Activated CD4-positive, alpha-beta T cell treated with anti-CD3 and anti-CD28 coated beads, Interleukin-2, amount 10 ng/mL, durations not matched to agents 7 days and 5 days (primary cell): Measurements from ENCODE around the gene RNU1-3. TPM values are rescaled to one million over a fixed set of nuclear protein-coding genes. Genes with fewer than 3 reads are reported as not detected.
"Not testable (repeated sequence)": the region's sequence is repeated elsewhere in the genome, so short reads cannot be mapped to it uniquely, and the experiment has no call there.

Source experiments
- CTCF ChIA-PET: fragments of 350-600 bp; sonication (Branson Sonifier 250); formaldehyde crosslinking; loops from one replicate; lab custom pipeline; 2021; ENCODE audit warnings: antibody characterized with exemption; lab: Charles Lee
- POLR2A ChIA-PET: fragments of 350-600 bp; sonication (Branson Sonifier 250); formaldehyde crosslinking; loops from one replicate; lab custom pipeline; 2021; ENCODE audit warnings: antibody characterized with exemption; lab: Charles Lee
- DNase-seq: peaks from one replicate; pipeline ENCODE4 v3.0.0-alpha.2; 2020
- H3K27ac Mint-ChIP-seq: one replicate; pipeline ENCODE4 v1.8.0; 2021; ENCODE audit warnings: mild to moderate bottlenecking, moderate library complexity, mixed read lengths
- H3K27me3 Mint-ChIP-seq: one replicate; pipeline ENCODE4 v1.8.0; 2021; ENCODE audit warnings: mixed read lengths
- H3K36me3 Mint-ChIP-seq: one replicate; pipeline ENCODE4 v1.8.0; 2021; ENCODE audit warnings: low read depth, mixed read lengths
- H3K4me1 Mint-ChIP-seq: one replicate; pipeline ENCODE4 v1.8.0; 2021; ENCODE audit warnings: mixed read lengths
- H3K4me3 Mint-ChIP-seq: one replicate; pipeline ENCODE4 v1.8.0; 2021; ENCODE audit warnings: mild to moderate bottlenecking, moderate library complexity, mixed read lengths
- H3K9me3 Mint-ChIP-seq: one replicate; pipeline ENCODE4 v1.8.0; 2021; ENCODE audit warnings: mixed read lengths
- total RNA-seq, 2 experiments: library from RNA; stranded (reverse); gene quantifications; one replicate each; pipeline ENCODE4 v1.2.3, GENCODE V29; 2021

RNU1-3 gene
- total RNA-seq = 1,000 to 10,000 TPM; 2,316 to 2,477 TPM

- H3K27me3 Mint-ChIP-seq, CTCF ChIA-PET, POLR2A ChIA-PET, H3K27ac Mint-ChIP-seq, H3K36me3 Mint-ChIP-seq, H3K4me1 Mint-ChIP-seq, H3K4me3 Mint-ChIP-seq, DNase-seq, H3K9me3 Mint-ChIP-seq: not testable (repeated sequence)
These were observed at the start of gene RNU1-3 for GRCh38 chr1:16666502-16667413. Gene RNU1-3, minus strand, starts transcription at chr1:16666948.

GRCh38 chr1:16713480-16713879, 46.7 kb upstream of the RNU1-3 start:
- H3K4me1 Mint-ChIP-seq, H3K36me3 Mint-ChIP-seq, H3K9me3 Mint-ChIP-seq, DNase-seq, POLR2A ChIA-PET, H3K27ac Mint-ChIP-seq, H3K4me3 Mint-ChIP-seq: not testable (repeated sequence)
- H3K27me3 Mint-ChIP-seq = peaks cover 13% of the 10 kb centered on the region
- CTCF ChIA-PET = interaction anchor here (1.7 kb wide), 1 partner anchor 26 kb away, joined by 3 read pairs; no protein-coding TSS in a partner anchor

GRCh38 chr1:16712984-16713383, 46.2 kb upstream of the RNU1-3 start:
- H3K4me1 Mint-ChIP-seq, H3K4me3 Mint-ChIP-seq, H3K36me3 Mint-ChIP-seq, H3K27ac Mint-ChIP-seq, DNase-seq, POLR2A ChIA-PET, H3K9me3 Mint-ChIP-seq: not testable (repeated sequence)
- peaks cover 13% of the 10 kb centered on the region for H3K27me3 Mint-ChIP-seq
- CTCF ChIA-PET = interaction anchor here (1.7 kb wide), 1 partner anchor 25 kb away, joined by 3 read pairs; no protein-coding TSS in a partner anchor

- H3K4me3 Mint-ChIP-seq, H3K4me1 Mint-ChIP-seq, H3K36me3 Mint-ChIP-seq, DNase-seq, H3K9me3 Mint-ChIP-seq, POLR2A ChIA-PET, H3K27me3 Mint-ChIP-seq, H3K27ac Mint-ChIP-seq: not testable (repeated sequence)
- CTCF ChIA-PET = interaction anchor here (1.7 kb wide), 1 partner anchor 25 kb away, joined by 3 read pairs; no protein-coding TSS in a partner anchor
These were observed 45.8 kb upstream of the RNU1-3 start for GRCh38 chr1:16712582-16712981.

GRCh38 chr1:16712131-16712530, 45.4 kb upstream of the RNU1-3 start:
- POLR2A ChIA-PET, H3K4me3 Mint-ChIP-seq: not testable (repeated sequence)

GRCh38 chr1:16710618-16711017, 43.9 kb upstream of the RNU1-3 start:
- DNase-seq, H3K4me3 Mint-ChIP-seq, H3K36me3 Mint-ChIP-seq, POLR2A ChIA-PET, H3K27ac Mint-ChIP-seq, H3K9me3 Mint-ChIP-seq, CTCF ChIA-PET, H3K4me1 Mint-ChIP-seq, H3K27me3 Mint-ChIP-seq: not testable (repeated sequence)

More at GRCh38 chr1:16712131-16712530, 45.4 kb upstream of the RNU1-3 start:
- H3K27me3 Mint-ChIP-seq, DNase-seq, CTCF ChIA-PET, H3K4me1 Mint-ChIP-seq, H3K36me3 Mint-ChIP-seq, H3K9me3 Mint-ChIP-seq, H3K27ac Mint-ChIP-seq: not testable (repeated sequence)

- H3K4me3 Mint-ChIP-seq, H3K27me3 Mint-ChIP-seq, POLR2A ChIA-PET, H3K4me1 Mint-ChIP-seq, H3K36me3 Mint-ChIP-seq, H3K9me3 Mint-ChIP-seq, H3K27ac Mint-ChIP-seq: not testable (repeated sequence)
- peak; percentile 59 for DNase-seq
- CTCF ChIA-PET = interaction anchor here (0.6 to 1.6 kb wide), 3 partner anchors 9 to 217 kb away, joined by 4 to 5 read pairs (median 5); no protein-coding TSS in a partner anchor
These were observed 42.9 kb upstream of the RNU1-3 start for GRCh38 chr1:16709659-16710087.

GRCh38 chr1:16708704-16709103, 42.0 kb upstream of the RNU1-3 start:
- POLR2A ChIA-PET, DNase-seq, H3K36me3 Mint-ChIP-seq, H3K27ac Mint-ChIP-seq, H3K9me3 Mint-ChIP-seq, H3K4me1 Mint-ChIP-seq, H3K4me3 Mint-ChIP-seq, H3K27me3 Mint-ChIP-seq: not testable (repeated sequence)
- CTCF ChIA-PET = interaction anchor here (1.1 to 1.6 kb wide), 5 partner anchors 8 to 68 kb away, joined by 3 to 7 read pairs (median 5); no protein-coding TSS in a partner anchor

- H3K27ac Mint-ChIP-seq, POLR2A ChIA-PET, H3K9me3 Mint-ChIP-seq, H3K4me1 Mint-ChIP-seq, H3K36me3 Mint-ChIP-seq, H3K4me3 Mint-ChIP-seq, DNase-seq, H3K27me3 Mint-ChIP-seq: not testable (repeated sequence)
- CTCF ChIA-PET = interaction anchor here (0.9 to 1.6 kb wide), 5 partner anchors 9 to 66 kb away, joined by 3 to 7 read pairs (median 3); no protein-coding TSS in a partner anchor
These were observed 40.7 kb upstream of the RNU1-3 start for GRCh38 chr1:16707130-16708093.

GRCh38 chr1:16706302-16706701, 39.6 kb upstream of the RNU1-3 start:
- H3K4me3 Mint-ChIP-seq, H3K4me1 Mint-ChIP-seq, H3K9me3 Mint-ChIP-seq, H3K27me3 Mint-ChIP-seq, POLR2A ChIA-PET, DNase-seq, H3K27ac Mint-ChIP-seq, H3K36me3 Mint-ChIP-seq: not testable (repeated sequence)
- CTCF ChIA-PET = interaction anchor here (1.3 kb wide), 1 partner anchor 12 kb away, joined by 3 read pairs; no protein-coding TSS in a partner anchor

- H3K4me3 Mint-ChIP-seq, DNase-seq: not testable (repeated sequence)
- POLR2A ChIA-PET = interaction anchor here (0.6 kb wide), 1 partner anchor 98 kb away, joined by 5 read pairs; no protein-coding TSS in a partner anchor
These were observed 37.9 kb upstream of the RNU1-3 start for GRCh38 chr1:16704502-16705100.

GRCh38 chr1:16704076-16704475, 37.3 kb upstream of the RNU1-3 start:
- H3K27me3 Mint-ChIP-seq, H3K36me3 Mint-ChIP-seq, H3K27ac Mint-ChIP-seq, H3K9me3 Mint-ChIP-seq, H3K4me1 Mint-ChIP-seq, DNase-seq, H3K4me3 Mint-ChIP-seq: not testable (repeated sequence)
- CTCF ChIA-PET = interaction anchor here (1.0 to 1.7 kb wide), 2 partner anchors 10 to 12 kb away, joined by 4 to 5 read pairs; no protein-coding TSS in a partner anchor
- POLR2A ChIA-PET = interaction anchor here (0.6 kb wide), 1 partner anchor 97 kb away, joined by 5 read pairs; no protein-coding TSS in a partner anchor

More at GRCh38 chr1:16704502-16705100, 37.9 kb upstream of the RNU1-3 start:
- H3K27me3 Mint-ChIP-seq, H3K27ac Mint-ChIP-seq, H3K9me3 Mint-ChIP-seq, H3K36me3 Mint-ChIP-seq, H3K4me1 Mint-ChIP-seq: not testable (repeated sequence)
- CTCF ChIA-PET = interaction anchor here (0.7 to 1.7 kb wide), 6 partner anchors 11 to 89 kb away, joined by 3 to 5 read pairs (median 3); no protein-coding TSS in a partner anchor
